NT2/D1 (cell line): ENCODE results near the gene CHD1.

Source experiments
- YY1 ChIP-seq: IDR thresholded peaks from 2 replicates; pipeline ENCODE4 v1.6.1; 2011; ENCODE audit not compliant: insufficient read length, insufficient read depth
- ZNF274 ChIP-seq: IDR thresholded peaks from 2 replicates; pipeline ENCODE4 v1.6.1; 2011; ENCODE audit warnings: mild to moderate bottlenecking, low read depth, low read length

DNA sequence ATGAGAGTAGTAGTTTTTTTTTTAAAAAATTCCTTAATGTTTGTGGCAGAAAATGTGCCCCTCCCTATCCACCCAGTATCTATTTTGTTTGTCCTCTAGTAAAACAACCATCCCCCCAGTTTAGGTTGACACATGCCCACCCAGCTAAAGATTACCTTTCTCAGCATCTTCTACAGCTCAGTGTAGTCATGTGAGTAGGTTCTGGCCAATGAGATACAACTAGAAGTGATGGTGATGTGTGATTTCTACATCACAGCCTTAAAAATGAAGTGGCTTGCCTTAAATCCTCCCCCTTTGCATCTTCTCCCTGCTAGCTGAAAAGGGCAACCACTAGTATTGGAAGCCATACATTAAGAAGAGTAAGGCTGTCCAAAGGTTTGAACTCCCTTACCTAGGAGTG is 14.9 kb downstream of the CHD1 start:
- TF ChIP-seq ZNF274 (no peak), YY1 (no peak)
